ENCODE measurements around the gene PTGDS. TPM values are rescaled to one million over a fixed set of nuclear protein-coding genes. Genes with fewer than 3 reads are reported as not detected.
A peak's percentile ranks its signal among the peaks of the same experiment; 100 is the strongest.

The PTGDS gene
- total and polyA plus RNA-seq, 4 donors = 0.23 to 15.2 (median 6.4) TPM

GRCh38 chr9:136973618-136974617 is 3.4 kb upstream of the PTGDS start:
- no peak for DNase-seq (ENCODE audit: low spot score)
- Histone ChIP-seq H3K4me1 (ENCODE audit: control insufficient read depth in 4 of 4, insufficient read depth in 4 of 4, low read length in 3 of 4) (peaks cover 0 to 6% (median 3%) of the 10 kb centered on the region in 4 donors), H3K9ac (ENCODE audit: low read depth in 1 of 2, low read length in 2 of 2) (no peak overlapping the region), H3K4me3 (ENCODE audit: low read depth in 1 of 3, low read length in 3 of 3) (no peak overlapping the region), H3K9me3 (ENCODE audit: control insufficient read depth in 4 of 4, low read length in 3 of 4) (no peaks in the 10 kb centered on the region), H3K36me3 (ENCODE audit: control insufficient read depth in 4 of 4, insufficient read depth in 3 of 4, low read depth in 1 of 4, low read length in 3 of 4) (no peaks in the 10 kb centered on the region), H3K27ac (ENCODE audit: low read depth in 1 of 2, low read length in 2 of 2) (no peak overlapping the region), H3K27me3 (ENCODE audit: control insufficient read depth in 4 of 4, insufficient read depth in 4 of 4, low read length in 3 of 4) (no peaks in the 10 kb centered on the region)
- no peak for TF ChIP-seq RAD21 (IDR thresholded peaks at IDR 0.05)
- TF ChIP-seq REST (IDR thresholded peaks at IDR 0.05) = no peak
- 90% methylated on average over 29 of the region's 29 CpGs for WGBS

GRCh38 chr9:136974817-136975535 is 2.3 kb upstream of the PTGDS start:
- H3K27me3 ChIP-seq (ENCODE audit: control insufficient read depth in 4 of 4, insufficient read depth in 4 of 4, low read length in 3 of 4) = no peaks in the 10 kb centered on the region
- no peak overlapping the region for H3K9ac ChIP-seq (ENCODE audit: low read depth in 1 of 2, low read length in 2 of 2)
- WGBS = 72% methylated on average over 15 of the region's 15 CpGs

GRCh38 chr9:136975644-136976043 is 1.7 kb upstream of the PTGDS start:
- H3K27ac ChIP-seq (ENCODE audit: low read depth in 1 of 2, low read length in 2 of 2) = no peak overlapping the region
- H3K9ac ChIP-seq (ENCODE audit: low read depth in 1 of 2, low read length in 2 of 2) = no peak overlapping the region
- TF ChIP-seq HNF4A (conservative IDR thresholded peaks at IDR 0.05) (no peak), CTCF (IDR thresholded peaks at IDR 0.05; ENCODE audit: low read depth, low read length, missing input control) (no peak), FOXA2 (IDR thresholded peaks at IDR 0.05) (no peak), RXRA (IDR thresholded peaks at IDR 0.05) (no peak)
- WGBS = 67% methylated on average over 14 of the region's 14 CpGs
- no peak for DNase-seq (ENCODE audit: low spot score)
- H3K4me1 ChIP-seq (ENCODE audit: control insufficient read depth in 4 of 4, insufficient read depth in 4 of 4, low read length in 3 of 4) = peaks cover 0 to 6% (median 3%) of the 10 kb centered on the region in 4 donors
- H3K4me3 ChIP-seq (ENCODE audit: low read depth in 1 of 3, low read length in 3 of 3) = no peak overlapping the region
- no peaks in the 10 kb centered on the region for H3K27me3 ChIP-seq (ENCODE audit: control insufficient read depth in 4 of 4, insufficient read depth in 4 of 4, low read length in 3 of 4)
- no peaks in the 10 kb centered on the region for H3K36me3 ChIP-seq (ENCODE audit: control insufficient read depth in 4 of 4, insufficient read depth in 3 of 4, low read depth in 1 of 4, low read length in 3 of 4)
- H3K9me3 ChIP-seq (ENCODE audit: control insufficient read depth in 4 of 4, low read length in 3 of 4) = no peaks in the 10 kb centered on the region

More at GRCh38 chr9:136974817-136975535, 2.3 kb upstream of the PTGDS start:
- Histone ChIP-seq H3K4me3 (ENCODE audit: low read depth in 1 of 3, low read length in 3 of 3) (no peak overlapping the region), H3K27ac (ENCODE audit: low read depth in 1 of 2, low read length in 2 of 2) (no peak overlapping the region), H3K36me3 (ENCODE audit: control insufficient read depth in 4 of 4, insufficient read depth in 3 of 4, low read depth in 1 of 4, low read length in 3 of 4) (no peaks in the 10 kb centered on the region), H3K9me3 (ENCODE audit: control insufficient read depth in 4 of 4, low read length in 3 of 4) (no peaks in the 10 kb centered on the region), H3K4me1 (ENCODE audit: control insufficient read depth in 4 of 4, insufficient read depth in 4 of 4, low read length in 3 of 4) (peaks cover 0 to 6% (median 3%) of the 10 kb centered on the region in 4 donors)
- no peak for DNase-seq (ENCODE audit: low spot score)
- TF ChIP-seq JUND (IDR thresholded peaks at IDR 0.05) = no peak
- TF ChIP-seq SP1 (IDR thresholded peaks at IDR 0.05) = no peak
- peak; percentile 40 for TF ChIP-seq NR2F2 (IDR thresholded peaks at IDR 0.05)
